ENCODE results near the gene ECD.

GRCh38 chr10:73174148-73174925, 6.5 kb upstream of the ECD start:
- no peak for TF ChIP-seq EZH2 (IDR thresholded peaks at IDR 0.05)
- TF ChIP-seq CTCF (IDR thresholded peaks at IDR 0.05): no peak
- no peak for TF ChIP-seq EZH2phosphoT487 (IDR thresholded peaks at IDR 0.05)

Data from neural progenitor cell (in vitro differentiated cells).